Forelimb muscle (tissue), 1 donor: ENCODE measurements around the gene ZCCHC14. TPM values are rescaled to one million over a fixed set of nuclear protein-coding genes. Genes with fewer than 3 reads are reported as not detected.
"Not testable (repeated sequence)": the region's sequence is repeated elsewhere in the genome, so short reads cannot be mapped to it uniquely, and the experiment has no call there.

Source experiments
- DNase-seq: peaks from one replicate; pipeline ENCODE4 v3.0.0-alpha.2; 2013; ENCODE audit warnings: low read depth
- polyA plus RNA-seq: library from polyadenylated mRNA; unstranded; fragments of 120-200 nt; gene quantifications from one replicate; pipeline ENCODE4 v1.2.1, GENCODE V29; 2013; ENCODE audit not compliant: insufficient read length

The ZCCHC14 gene
- polyA plus RNA-seq, 1 donor: 17.6 TPM

- not testable (repeated sequence) for DNase-seq
Measured at GRCh38 chr16:87477209-87477981, 15.4 kb downstream of the ZCCHC14 start.

- DNase-seq: no peak
Measured at GRCh38 chr16:87474566-87474996, 18.2 kb downstream of the ZCCHC14 start.

- DNase-seq: no peak
Measured at GRCh38 chr16:87474017-87474416, 18.8 kb downstream of the ZCCHC14 start.

GRCh38 chr16:87472935-87473334 lies 19.9 kb downstream of the ZCCHC14 start:
- no peak for DNase-seq

GRCh38 chr16:87472142-87472778 lies 20.6 kb downstream of the ZCCHC14 start:
- no peak for DNase-seq

- no peak for DNase-seq
Measured at GRCh38 chr16:87471278-87472141, 21.3 kb downstream of the ZCCHC14 start.

GRCh38 chr16:87470332-87470731 lies 22.5 kb downstream of the ZCCHC14 start:
- DNase-seq: no peak

- DNase-seq: no peak
Measured at GRCh38 chr16:87469169-87469568, 23.7 kb downstream of the ZCCHC14 start.

- no peak for DNase-seq
Measured at GRCh38 chr16:87468550-87468949, 24.3 kb downstream of the ZCCHC14 start.

GRCh38 chr16:87466975-87467501 lies 25.8 kb downstream of the ZCCHC14 start:
- no peak for DNase-seq

- DNase-seq: no peak
Measured at GRCh38 chr16:87465879-87466278, 26.9 kb downstream of the ZCCHC14 start.

GRCh38 chr16:87465306-87465705 lies 27.5 kb downstream of the ZCCHC14 start:
- DNase-seq: peak; percentile 26

- DNase-seq: peak; percentile 46
Measured at GRCh38 chr16:87464691-87465300, 28.0 kb downstream of the ZCCHC14 start.

GRCh38 chr16:87463722-87464690 lies 28.8 kb downstream of the ZCCHC14 start:
- no peak for DNase-seq

- no peak for DNase-seq
Measured at GRCh38 chr16:87461466-87461991, 31.3 kb downstream of the ZCCHC14 start.

- DNase-seq: no peak
Measured at GRCh38 chr16:87460936-87461335, 31.9 kb downstream of the ZCCHC14 start.

- DNase-seq: no peak
Measured at GRCh38 chr16:87459833-87460232, 33.0 kb downstream of the ZCCHC14 start.

- no peak for DNase-seq
Measured at GRCh38 chr16:87459027-87459426, 33.8 kb downstream of the ZCCHC14 start.

- DNase-seq: no peak
Measured at GRCh38 chr16:87458424-87458915, 34.4 kb downstream of the ZCCHC14 start.
